ENCODE measurements around the gene SPATA2L.

SPATA2L gene

DNA sequence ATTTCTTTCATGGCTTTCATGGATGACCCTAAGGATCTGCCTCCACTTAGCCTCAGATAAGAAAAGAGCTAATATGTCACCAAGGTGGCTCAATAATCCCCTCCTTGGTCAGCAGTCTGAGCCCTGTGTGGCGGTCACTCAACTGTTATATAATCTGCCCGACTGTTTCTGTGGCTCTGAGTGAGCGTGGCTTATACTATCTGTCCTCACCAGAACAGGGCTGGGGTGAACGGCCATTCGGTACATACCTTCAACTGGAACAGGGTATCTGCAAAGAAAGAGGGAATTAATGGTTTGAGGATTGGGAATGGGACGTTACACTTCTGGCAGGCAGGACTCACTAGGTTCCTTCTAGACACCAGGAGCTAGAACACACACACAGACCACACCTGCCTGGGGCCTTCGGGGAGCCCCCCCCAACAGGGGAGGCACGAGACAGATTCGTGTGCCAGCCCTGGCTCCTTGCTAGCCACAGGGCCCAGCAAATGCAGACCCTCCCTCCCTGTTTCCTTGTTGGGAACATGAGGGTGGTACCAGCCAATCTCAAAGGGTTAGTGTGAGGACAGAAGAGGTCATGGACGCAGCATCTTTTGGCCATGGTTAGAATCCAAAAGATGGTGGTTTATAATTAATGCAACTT, 47.7 kb downstream of the SPATA2L start:
- DNase-seq: no peak

DNA sequence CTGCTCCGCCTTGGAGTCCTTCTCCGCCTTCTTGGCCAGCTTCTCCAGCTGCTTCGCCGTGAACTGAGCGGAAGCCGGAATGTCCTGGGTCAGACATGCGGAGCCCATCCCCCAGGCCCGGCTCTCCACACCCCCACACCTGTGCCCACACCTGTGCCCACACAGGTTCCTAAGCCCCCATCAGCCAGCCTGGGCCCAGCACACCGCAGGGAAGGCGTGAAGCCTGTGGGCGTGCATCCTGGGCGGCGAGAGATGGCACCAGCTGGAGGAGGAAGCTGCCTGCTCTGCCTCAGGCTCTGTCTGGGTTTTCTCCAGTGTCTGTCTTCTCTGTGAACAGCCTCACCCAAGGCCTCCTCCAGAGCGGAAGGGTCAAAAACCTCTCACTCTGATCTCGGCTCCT, 49.9 kb downstream of the SPATA2L start:
- DNase-seq: no peak

DNA sequence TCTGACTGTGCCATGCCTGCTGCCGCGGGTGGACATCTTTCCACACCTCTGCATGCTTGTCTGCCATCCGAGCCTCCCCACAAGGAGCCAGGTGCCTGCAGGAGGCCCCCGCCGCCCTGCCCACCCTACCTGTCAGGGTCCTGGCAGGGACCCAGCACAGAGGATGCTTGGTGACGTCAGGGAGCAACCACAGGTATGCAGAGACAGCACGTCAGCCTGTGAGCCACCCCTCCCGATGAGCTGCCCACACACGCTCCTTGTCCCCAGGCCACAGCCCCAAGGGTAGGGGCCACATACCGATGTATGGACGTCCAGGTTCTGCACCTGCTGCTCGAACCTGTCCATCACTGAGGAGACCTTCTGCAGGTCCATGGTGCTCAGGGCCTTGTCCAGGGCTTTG, 54.6 kb downstream of the SPATA2L start:
- no peak for DNase-seq
